HG03439 (cell line): Measurements from ENCODE around the gene WASHC2C.
"Not testable (repeated sequence)": the region's sequence is repeated elsewhere in the genome, so short reads cannot be mapped to it uniquely, and the experiment has no call there.

Experiments used
- ATAC-seq: cut with Tn5 transposase; IDR thresholded peaks from one replicate; pipeline ENCODE4 v1.9.1; 2021; ENCODE audit warnings: mild to moderate bottlenecking, moderate library complexity; ENCODE audit not compliant: unreplicated experiment

Gene WASHC2C

DNA sequence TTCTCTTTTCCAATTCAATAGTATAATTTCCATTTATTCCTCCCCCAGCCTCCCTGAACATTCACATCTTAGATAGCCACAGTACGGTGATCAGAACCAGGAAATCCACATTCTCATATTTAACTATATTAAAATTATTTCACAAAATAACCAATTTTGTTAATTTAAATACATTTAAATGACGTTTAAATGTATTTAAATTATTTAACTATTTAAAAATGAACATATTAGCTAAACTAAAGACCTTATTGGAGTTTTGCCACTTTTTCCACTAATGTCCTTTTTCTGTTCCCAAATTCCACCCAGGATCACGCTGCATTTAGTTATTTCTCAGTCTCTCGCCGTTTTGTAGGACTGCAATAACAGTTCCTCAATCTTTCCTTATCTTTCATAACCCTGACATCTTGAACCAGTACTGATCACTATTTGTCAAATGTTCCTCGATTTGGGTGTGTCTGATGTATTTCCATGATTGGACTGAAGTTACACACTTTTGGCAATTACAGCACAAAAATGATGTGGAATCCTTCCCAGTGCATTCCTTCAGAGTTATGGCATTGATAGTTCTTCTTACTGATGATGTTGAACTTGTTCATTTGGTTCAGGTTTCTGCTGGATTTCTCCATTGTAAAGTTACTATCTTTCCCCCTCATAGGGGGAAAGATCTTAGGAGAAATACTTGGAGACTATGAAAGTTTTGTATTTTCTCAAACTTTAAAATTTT lies 93.2 kb downstream of the WASHC2C start:
- ATAC-seq: not testable (repeated sequence)

DNA sequence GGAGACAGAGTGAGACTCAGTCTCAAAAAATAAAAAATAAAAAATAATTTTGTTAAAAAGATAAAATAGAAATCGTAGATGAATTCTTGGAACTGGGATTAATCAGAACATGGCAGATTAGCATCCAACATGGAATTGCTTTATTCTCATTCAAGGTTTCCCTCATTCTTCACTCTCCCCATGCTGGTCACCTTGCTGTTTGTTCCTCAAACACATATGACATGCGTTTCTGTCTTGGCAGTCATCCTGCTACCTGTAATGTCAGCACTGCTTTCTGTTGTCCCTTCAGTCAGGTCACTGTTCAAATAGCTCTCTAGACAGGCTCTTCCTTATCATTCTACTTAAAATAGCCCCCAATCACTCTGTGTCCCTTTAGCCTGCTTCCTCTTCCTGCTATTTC lies 95.9 kb downstream of the WASHC2C start:
- not testable (repeated sequence) for ATAC-seq
